Activated B cell treated with CpG ODN at 0.5 μM for 24 hours (primary cell): ENCODE data around the gene ACCS. TPM values are rescaled to one million over a fixed set of nuclear protein-coding genes. Genes with fewer than 3 reads are reported as not detected.

Experiments
- ATAC-seq: fragments of 200-7000 bp; cut with Tn5 transposase; one replicate; pipeline ENCODE4 v1.10.0; 2021; ENCODE audit warnings: low read depth, mild to moderate bottlenecking, moderate library complexity
- CTCF ChIA-PET: fragments of 350-600 bp; sonication (Branson Sonifier 250); formaldehyde crosslinking; loops from one replicate; lab custom pipeline; 2021; ENCODE audit warnings: antibody characterized with exemption; lab: Charles Lee
- POLR2A ChIA-PET: fragments of 350-600 bp; sonication (Branson Sonifier 250); formaldehyde crosslinking; loops from one replicate; lab custom pipeline; 2021; ENCODE audit warnings: antibody characterized with exemption; lab: Charles Lee
- DNase-seq: peaks from one replicate; pipeline ENCODE4 v3.0.0; 2022
- H3K27ac Mint-ChIP-seq: one replicate; pipeline ENCODE4 v1.8.0; 2020; ENCODE audit warnings: mixed read lengths
- H3K27me3 Mint-ChIP-seq: one replicate; pipeline ENCODE4 v1.8.0; 2021; ENCODE audit warnings: mixed read lengths
- H3K36me3 Mint-ChIP-seq: one replicate; pipeline ENCODE4 v1.8.0; 2021; ENCODE audit warnings: low read depth, mixed read lengths
- H3K4me1 Mint-ChIP-seq: one replicate; pipeline ENCODE4 v1.8.0; 2021; ENCODE audit warnings: mixed read lengths
- H3K4me3 Mint-ChIP-seq: one replicate; pipeline ENCODE4 v1.8.0; 2020; ENCODE audit warnings: mild to moderate bottlenecking, mixed read lengths
- H3K9me3 Mint-ChIP-seq: one replicate; pipeline ENCODE4 v1.8.0; 2020; ENCODE audit warnings: mixed read lengths
- intact Hi-C: fragments of 100-400 bp; cut with micrococcal nuclease; formaldehyde crosslinking; loops from one replicate; pipeline ENCODE4 v1.15.1; 2024
- total RNA-seq: library from RNA; stranded (reverse); gene quantifications from 2 replicates; pipeline ENCODE4 v1.2.3, GENCODE V29; 2022
- TF ChIP-seq, protein P1 (sequence below): fragments of 200-600 bp; IDR thresholded peaks from one replicate; pipeline ENCODE4 v1.8.0; 2022; ENCODE audit warnings: antibody characterized with exemption, mild to moderate bottlenecking

The ACCS gene
- total RNA-seq, 1 donor from 2014 or later = 27.0 TPM

DNA sequence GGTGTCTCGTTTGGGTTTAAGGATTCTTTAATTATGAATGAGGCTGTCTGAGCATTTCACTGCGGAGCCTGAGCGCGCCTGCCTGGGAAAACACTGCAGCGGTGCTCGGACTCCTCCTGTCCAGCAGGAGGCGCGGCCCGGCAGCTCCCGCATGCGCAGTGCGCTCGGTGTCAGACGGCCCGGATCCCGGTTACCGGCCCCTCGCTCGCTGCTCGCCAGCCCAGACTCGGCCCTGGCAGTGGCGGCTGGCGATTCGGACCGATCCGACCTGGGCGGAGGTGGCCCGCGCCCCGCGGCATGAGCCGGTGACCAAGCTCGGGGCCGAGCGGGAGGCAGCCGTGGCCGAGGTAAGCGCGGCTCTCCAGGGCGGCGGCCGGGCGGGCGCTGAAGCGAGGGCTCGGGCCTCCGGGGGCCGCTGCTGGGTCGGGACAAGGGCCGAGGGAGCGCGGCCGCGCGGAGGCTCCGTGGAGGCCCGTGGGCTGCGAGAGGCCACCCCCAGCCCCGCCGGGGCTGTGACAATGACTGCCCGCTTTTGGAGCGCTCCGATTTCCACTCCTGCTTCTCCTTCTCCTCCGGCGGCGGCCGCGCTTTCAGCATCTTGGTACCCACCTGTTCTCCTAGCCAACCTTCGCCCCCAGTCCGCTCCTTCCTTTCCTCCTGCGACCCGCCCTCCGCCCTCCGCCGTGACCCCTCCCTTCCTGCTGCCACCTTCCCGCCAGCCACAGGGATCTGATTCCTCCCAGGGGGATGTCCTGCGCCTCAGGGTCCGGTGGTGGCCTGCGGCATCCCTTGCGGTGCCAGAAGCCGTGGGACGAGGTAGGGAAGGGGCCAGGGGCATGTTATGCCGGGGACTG lies 29.7 kb downstream of the ACCS start, which contains the start of gene EXT2:
EXT2 (plus strand) TSS at position 173 of the 854 bp plus-strand sequence. CDS start 12,035 bp downstream, outside the sequence.
- H3K36me3 Mint-ChIP-seq = peaks cover 4% of the 10 kb centered on the region
- ATAC-seq (peak; percentile 94), DNase-seq (peak; percentile 85)
- peak within 1 kb of the TSS; percentile 87 for H3K4me3 Mint-ChIP-seq
- H3K4me1 Mint-ChIP-seq = peaks cover 24% of the 10 kb centered on the region
- H3K27me3 Mint-ChIP-seq = no peaks in the 10 kb centered on the region
- H3K9me3 Mint-ChIP-seq = no peaks in the 10 kb centered on the region
- TF ChIP-seq, protein P1, sequence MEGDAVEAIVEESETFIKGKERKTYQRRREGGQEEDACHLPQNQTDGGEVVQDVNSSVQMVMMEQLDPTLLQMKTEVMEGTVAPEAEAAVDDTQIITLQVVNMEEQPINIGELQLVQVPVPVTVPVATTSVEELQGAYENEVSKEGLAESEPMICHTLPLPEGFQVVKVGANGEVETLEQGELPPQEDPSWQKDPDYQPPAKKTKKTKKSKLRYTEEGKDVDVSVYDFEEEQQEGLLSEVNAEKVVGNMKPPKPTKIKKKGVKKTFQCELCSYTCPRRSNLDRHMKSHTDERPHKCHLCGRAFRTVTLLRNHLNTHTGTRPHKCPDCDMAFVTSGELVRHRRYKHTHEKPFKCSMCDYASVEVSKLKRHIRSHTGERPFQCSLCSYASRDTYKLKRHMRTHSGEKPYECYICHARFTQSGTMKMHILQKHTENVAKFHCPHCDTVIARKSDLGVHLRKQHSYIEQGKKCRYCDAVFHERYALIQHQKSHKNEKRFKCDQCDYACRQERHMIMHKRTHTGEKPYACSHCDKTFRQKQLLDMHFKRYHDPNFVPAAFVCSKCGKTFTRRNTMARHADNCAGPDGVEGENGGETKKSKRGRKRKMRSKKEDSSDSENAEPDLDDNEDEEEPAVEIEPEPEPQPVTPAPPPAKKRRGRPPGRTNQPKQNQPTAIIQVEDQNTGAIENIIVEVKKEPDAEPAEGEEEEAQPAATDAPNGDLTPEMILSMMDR = no peak
- POLR2A ChIA-PET = interaction anchor here (0.9 to 1.1 kb wide), 2 partner anchors 9 to 14 kb away, joined by 3 read pairs; no protein-coding TSS in a partner anchor
- intact Hi-C loops = loop anchor here (1.0 to 10.0 kb wide), 7 partner anchors 15 to 1009 kb away; partner anchors contain the start of genes ACCS, ALKBH3 and HSD17B12
- CTCF ChIA-PET = interaction anchor here (0.7 to 3.4 kb wide), 6 partner anchors 9 to 436 kb away, joined by 3 to 38 read pairs (median 4); partner anchors contain the start of gene ACCS
- H3K27ac Mint-ChIP-seq = no peak within 1 kb of the TSS

DNA sequence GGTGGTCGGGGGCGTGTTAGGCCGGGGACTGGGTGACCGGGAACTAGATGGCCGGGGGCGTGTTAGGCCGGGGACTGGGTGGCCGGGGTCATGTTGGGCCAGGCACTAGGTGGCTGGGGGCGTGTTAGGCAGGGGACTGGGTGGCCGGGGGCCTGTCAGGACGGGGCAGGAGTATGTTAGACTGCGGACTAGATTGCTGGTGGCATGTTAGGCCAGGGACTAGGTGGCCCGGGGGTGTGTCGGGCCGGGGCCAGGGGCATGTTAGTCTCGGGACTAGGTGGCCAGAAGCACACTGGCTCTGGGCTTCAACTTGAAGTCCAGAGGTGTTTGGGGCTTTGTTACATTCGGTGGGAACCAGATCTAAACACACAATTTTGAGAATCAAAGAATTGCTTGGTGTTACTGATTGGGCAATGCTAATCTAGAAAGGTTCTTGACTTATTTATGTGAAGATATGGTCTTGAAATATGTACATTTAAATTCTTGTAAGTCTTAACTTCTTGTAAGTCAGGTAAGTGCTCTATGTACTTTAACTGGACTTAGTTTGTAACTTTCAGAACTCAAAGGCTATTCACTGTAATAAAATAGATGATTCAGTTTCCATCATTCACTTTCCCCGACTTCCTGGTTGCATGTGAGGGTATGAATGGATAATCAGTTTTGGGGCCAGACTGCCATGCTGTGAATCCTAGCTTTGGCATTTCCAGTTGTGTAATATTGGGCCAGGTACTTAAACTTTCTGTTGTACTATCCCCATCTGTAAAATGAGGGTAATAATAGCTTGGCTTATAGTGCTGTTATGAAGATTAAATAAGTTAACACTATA lies 30.5 kb downstream of the ACCS start:
- DNase-seq (no peak), ATAC-seq (no peak)
- H3K4me1 Mint-ChIP-seq = peaks cover 24% of the 10 kb centered on the region
- intact Hi-C loops = loop anchor here (5.0 to 10.0 kb wide), 4 partner anchors 188 to 1008 kb away; partner anchors contain the start of genes ALKBH3 and HSD17B12
- peaks cover 4% of the 10 kb centered on the region for H3K36me3 Mint-ChIP-seq
- TF ChIP-seq, protein P1 = no peak
- POLR2A ChIA-PET = no interaction called here
- no peaks in the 10 kb centered on the region for H3K9me3 Mint-ChIP-seq
- no peaks in the 10 kb centered on the region for H3K27me3 Mint-ChIP-seq
- CTCF ChIA-PET = no interaction called here
- H3K4me3 Mint-ChIP-seq = peak overlapping the region; percentile 87
- H3K27ac Mint-ChIP-seq = no peak overlapping the region

DNA sequence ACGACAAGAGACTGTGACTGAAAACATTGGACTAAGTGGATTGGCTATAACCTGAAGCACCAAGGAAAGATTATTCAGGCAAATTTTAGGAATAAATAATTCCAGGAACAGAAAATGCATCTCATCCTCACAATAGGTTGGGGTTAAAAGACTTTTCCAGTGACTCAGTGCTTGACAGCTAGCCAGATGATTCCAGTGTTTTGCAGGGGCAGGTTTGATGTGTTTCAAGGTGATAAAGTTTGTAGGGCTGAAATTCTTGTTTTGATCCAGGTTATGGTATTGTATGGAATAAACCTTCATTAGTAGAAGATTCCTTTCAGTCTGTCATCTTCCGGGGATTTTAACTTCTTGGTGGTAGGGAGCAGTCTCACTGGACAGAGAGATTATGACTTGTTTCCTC lies 31.8 kb downstream of the ACCS start:
- CTCF ChIA-PET = interaction anchor here (0.7 kb wide), 1 partner anchor 32 kb away, joined by 3 read pairs; the partner anchor contains the start of gene ACCS
- TF ChIP-seq, protein P1 = no peak
- intact Hi-C loops = loop anchor here (5.0 to 10.0 kb wide), 4 partner anchors 187 to 1007 kb away; partner anchors contain the start of genes ALKBH3 and HSD17B12
- no peak for DNase-seq
- peaks cover 4% of the 10 kb centered on the region for H3K36me3 Mint-ChIP-seq
- H3K4me1 Mint-ChIP-seq = peaks cover 27% of the 10 kb centered on the region
- POLR2A ChIA-PET = interaction anchor here (0.7 kb wide), 1 partner anchor 930 kb away, joined by 3 read pairs; no protein-coding TSS in a partner anchor
- no peak overlapping the region for H3K27ac Mint-ChIP-seq
- ATAC-seq = no peak
- no peaks in the 10 kb centered on the region for H3K9me3 Mint-ChIP-seq
- H3K4me3 Mint-ChIP-seq = peak overlapping the region; percentile 0
- H3K27me3 Mint-ChIP-seq = no peaks in the 10 kb centered on the region

DNA sequence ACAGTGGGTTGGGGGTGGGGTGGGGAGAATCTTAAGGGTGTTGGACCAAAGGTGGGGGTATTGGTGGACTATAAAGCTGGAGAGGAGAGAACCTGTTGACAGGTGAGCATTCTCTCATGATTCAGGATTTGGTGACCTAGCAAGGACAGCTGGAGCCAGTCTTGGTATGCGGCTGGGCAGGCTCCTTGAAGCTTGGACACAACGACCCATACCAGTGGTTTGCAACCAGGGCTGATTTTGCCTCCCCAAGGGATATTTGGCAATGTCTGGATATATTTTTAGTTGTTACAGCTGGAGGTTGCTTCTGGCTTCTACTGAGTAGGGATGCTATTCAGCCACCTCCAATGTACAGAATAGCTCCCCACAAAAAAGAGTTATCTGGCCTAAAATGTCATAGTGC lies 35.0 kb downstream of the ACCS start:
- Mint-ChIP-seq H3K4me1 (peaks cover 18% of the 10 kb centered on the region), H3K27ac (no peak overlapping the region), H3K4me3 (no peak overlapping the region), H3K27me3 (no peaks in the 10 kb centered on the region), H3K36me3 (peaks cover 4% of the 10 kb centered on the region), H3K9me3 (no peaks in the 10 kb centered on the region)
- no peak for DNase-seq
- intact Hi-C loops = no loop called here
- ATAC-seq = no peak
- TF ChIP-seq, protein P1 = no peak
- ChIA-PET CTCF (interaction anchor here (0.6 to 1.3 kb wide), 2 partner anchors 9 to 73 kb away, joined by 3 read pairs; no protein-coding TSS in a partner anchor), POLR2A (no interaction called here)
